HG03469 (cell line): ENCODE results near the gene ANKS6.
"Not testable (repeated sequence)": the region's sequence is repeated elsewhere in the genome, so short reads cannot be mapped to it uniquely, and the experiment has no call there.

Experiments used
- ATAC-seq: cut with Tn5 transposase; IDR thresholded peaks from one replicate; pipeline ENCODE4 v1.9.1; 2021; ENCODE audit warnings: mild to moderate bottlenecking, moderate library complexity, moderate number of reproducible peaks; ENCODE audit not compliant: unreplicated experiment

ANKS6 gene

GRCh38 chr9:98707166-98708102, 88.9 kb downstream of the ANKS6 start:
- ATAC-seq, result no peak

DNA sequence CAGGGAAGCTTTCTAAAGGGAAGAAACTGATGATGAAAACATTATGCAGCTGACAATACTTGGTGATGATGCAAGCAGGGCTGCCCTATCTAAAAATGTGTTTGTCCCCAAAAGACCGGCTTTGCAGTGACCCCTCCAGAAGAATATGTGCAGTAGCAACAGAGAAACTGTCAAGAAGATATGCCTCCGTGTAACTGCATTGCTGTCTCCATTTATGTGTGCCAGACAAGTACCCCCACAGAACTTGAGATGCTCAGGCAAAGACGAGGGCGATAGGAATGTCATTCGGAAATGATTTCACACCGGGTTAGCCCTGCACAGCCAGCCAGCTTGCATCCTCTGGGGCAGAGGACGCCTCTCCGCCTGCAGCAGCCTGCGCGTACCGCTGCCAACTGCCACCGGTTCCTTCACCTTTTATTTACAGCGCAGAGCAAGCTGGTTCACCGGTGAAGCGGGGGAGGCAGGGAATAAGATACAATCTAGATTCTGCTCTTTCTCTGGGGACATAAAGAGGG, 89.6 kb downstream of the ANKS6 start:
- no peak for ATAC-seq

GRCh38 chr9:98702835-98703380, 93.4 kb downstream of the ANKS6 start:
- ATAC-seq, result no peak

- ATAC-seq, result no peak
Measured at GRCh38 chr9:98702340-98702739, 94.0 kb downstream of the ANKS6 start.

GRCh38 chr9:98701576-98701975, 94.8 kb downstream of the ANKS6 start:
- no peak for ATAC-seq

DNA sequence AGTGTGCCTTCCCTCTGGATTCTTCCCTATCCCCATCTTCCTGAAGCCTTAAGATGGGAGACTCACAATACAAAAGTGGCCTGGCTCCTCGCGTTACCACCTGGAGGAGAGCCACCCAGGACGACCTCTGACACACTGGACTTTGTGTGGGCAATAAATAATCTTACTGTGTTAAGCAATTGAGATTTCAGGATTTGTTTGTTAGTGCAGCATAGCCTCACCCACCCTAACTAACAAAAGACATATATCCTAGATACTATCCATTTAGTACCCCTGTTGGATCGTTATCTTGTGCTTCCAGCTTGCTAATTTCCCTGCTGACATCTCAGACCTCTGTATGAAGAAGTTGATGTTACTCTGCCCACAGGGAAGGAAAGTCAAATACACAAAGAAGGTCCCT, 95.6 kb downstream of the ANKS6 start:
- no peak for ATAC-seq

DNA sequence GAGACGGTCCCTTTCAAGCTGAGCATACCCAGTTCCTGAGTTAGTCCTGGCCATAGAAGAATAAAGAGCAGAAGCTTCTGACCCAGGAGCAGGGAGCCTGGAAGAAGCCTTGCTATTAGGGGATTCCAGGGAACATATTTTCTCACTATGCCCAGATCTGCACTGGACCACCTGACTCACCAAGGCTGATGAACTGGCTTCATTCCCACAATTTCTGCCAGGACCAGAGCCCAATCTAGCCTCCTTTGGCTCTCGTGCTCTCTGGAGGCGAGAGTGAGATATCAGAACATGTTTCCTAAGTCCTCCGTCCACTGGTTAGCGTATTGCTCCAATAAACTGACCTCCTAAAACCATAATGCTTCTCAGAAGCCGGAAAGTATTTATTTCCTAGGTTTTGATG, 97.5 kb downstream of the ANKS6 start:
- no peak for ATAC-seq

DNA sequence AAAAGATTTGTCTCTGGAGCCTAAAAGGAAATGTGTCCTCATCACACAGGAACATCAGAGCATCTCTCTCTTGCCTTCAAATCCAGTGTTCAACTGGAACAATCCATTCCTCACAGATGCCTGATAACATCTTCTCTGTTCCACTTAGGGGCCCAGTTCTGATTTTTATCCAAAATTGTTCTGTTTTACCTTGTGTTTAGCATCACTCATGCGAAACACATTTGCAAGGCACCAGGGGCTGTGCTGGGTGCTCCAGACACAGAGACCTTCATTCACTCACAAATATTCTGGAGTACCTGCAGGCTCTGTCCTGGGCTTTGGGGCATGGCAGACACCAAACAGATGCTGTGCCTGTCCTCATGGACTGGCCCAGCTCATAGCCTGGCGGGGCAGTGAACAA, 101.4 kb downstream of the ANKS6 start:
- no peak for ATAC-seq

GRCh38 chr9:98692392-98692791, 104.0 kb downstream of the ANKS6 start:
- no peak for ATAC-seq

DNA sequence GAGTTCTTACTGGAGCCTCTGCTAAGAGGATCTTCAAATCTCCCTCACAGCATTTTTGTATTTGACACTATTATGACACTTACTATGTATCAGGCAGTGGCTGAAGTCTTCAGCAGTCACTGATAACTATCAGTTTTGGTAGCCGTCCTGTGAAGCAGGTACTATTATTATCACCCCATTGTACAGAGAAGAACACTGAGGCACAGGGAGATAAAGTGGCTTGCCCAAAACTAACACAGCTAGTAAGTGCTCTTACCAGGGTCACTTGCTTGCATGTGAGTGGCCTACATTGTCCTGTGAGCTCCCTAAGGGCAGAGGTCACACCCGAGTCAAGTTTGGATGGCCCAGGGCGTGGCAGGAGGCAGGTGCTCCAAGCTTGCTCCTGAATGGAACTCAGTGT, 104.5 kb downstream of the ANKS6 start:
- no peak for ATAC-seq

- ATAC-seq, result no peak
Measured at GRCh38 chr9:98690686-98691085, 105.7 kb downstream of the ANKS6 start.

GRCh38 chr9:98688710-98689495, 107.5 kb downstream of the ANKS6 start:
- no peak for ATAC-seq

DNA sequence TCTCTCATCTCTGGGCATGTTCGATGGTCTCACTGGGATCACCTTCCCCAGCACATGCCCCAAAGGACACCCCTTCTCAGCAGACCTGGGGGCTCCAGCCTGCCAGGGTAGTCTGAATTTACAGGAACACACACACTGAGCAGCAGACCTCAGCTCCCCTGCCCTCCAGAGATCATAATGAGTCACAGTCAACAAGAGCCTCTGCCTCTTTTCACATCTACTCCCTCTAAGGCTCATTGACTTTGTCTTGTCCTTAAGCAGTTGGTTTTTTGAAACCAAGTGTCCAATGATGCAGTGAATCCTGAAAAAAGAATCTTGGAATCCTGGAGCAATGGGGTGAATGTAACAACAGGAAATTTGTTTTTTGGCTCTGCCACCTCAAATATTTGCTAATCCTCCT, 108.4 kb downstream of the ANKS6 start:
- ATAC-seq, result no peak

- no peak for ATAC-seq
Measured at GRCh38 chr9:98686961-98687855, 109.1 kb downstream of the ANKS6 start.

GRCh38 chr9:98684816-98685215, 111.5 kb downstream of the ANKS6 start:
- ATAC-seq, result not testable (repeated sequence)
